Hepatocyte (in vitro differentiated cells): ENCODE results near the gene EPO.
"Not testable (repeated sequence)": the region's sequence is repeated elsewhere in the genome, so short reads cannot be mapped to it uniquely, and the experiment has no call there.

Experiments
- CTCF ChIP-seq: fragments of 200-600 bp; sonication (generic); IDR thresholded peaks from 2 replicates; pipeline ENCODE4 v1.5.1; 2016; ENCODE audit warnings: antibody characterized with exemption, mild to moderate bottlenecking; ENCODE audit not compliant: poor library complexity
- EZH2phosphoT487 ChIP-seq: fragments of 200-600 bp; sonication (generic); IDR thresholded peaks from one replicate; pipeline ENCODE4 v1.6.1; 2018; ENCODE audit warnings: antibody characterized with exemption, mild to moderate bottlenecking, low read depth, moderate library complexity; ENCODE audit not compliant: unreplicated experiment, severe bottlenecking

- not testable (repeated sequence) for TF ChIP-seq CTCF, EZH2phosphoT487
Measured at GRCh38 chr7:100701089-100701488, 19.2 kb upstream of the EPO start.
